Vein endothelial cell (primary cell): ENCODE data around the gene DXO. TPM values are rescaled to one million over a fixed set of nuclear protein-coding genes. Genes with fewer than 3 reads are reported as not detected.

Experiments used
- small RNA-seq: library from RNA; depleted of rRNA; stranded (forward); fragments of <200 nt; gene quantifications from one replicate; pipeline ENCODE3, GENCODE V24; 2012
- total RNA-seq: library from RNA; depleted of rRNA; stranded (reverse); fragments of >200 nt; gene quantifications from 2 replicates; pipeline ENCODE4 v1.2.3, GENCODE V29; 2012

Gene DXO
- total RNA-seq: 13.1 and 15.2 TPM in 2 replicates

DNA sequence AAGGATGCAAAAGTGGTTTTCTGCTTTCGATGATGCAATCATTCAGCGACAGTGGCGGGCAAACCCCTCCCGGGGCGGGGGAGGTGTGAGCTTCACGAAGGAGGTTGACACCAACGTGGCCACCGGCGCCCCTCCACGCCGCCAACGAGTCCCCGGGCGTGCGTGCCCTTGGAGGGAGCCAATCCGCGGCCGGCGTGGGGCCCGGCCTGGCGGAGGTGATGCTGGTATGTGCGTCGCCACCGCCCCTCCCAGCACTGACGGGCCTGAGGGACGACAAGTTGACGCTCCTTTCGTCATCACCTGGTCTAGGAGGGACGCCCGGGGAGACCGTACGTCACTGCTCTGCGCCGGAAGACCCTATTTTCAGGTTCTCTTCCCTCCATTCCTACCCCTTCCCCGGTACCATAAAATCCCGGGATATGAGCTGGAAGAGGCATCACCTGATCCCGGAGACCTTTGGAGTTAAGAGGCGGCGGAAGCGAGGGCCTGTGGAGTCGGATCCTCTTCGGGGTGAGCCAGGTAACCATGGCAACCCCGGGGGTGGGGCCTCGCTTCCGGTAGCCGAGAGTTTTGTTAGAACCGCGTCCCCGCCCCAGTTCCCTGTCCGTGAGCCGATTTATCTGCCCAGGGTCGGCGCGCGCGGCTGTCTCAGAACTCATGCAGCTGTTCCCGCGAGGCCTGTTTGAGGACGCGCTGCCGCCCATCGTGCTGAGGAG lies at the start of gene DXO:
Gene DXO (minus strand): TSS at position 146 of the 716 bp plus-strand sequence. CDS start 463 bp downstream, outside the sequence.

GRCh38 chr6:32014547-32014946 lies 42.6 kb upstream of the DXO start, which contains the start of gene C4B:
Gene C4B, plus strand, starts transcription at chr6:32014795. Its CDS starts 51 bp downstream, at chr6:32014846.

GRCh38 chr6:31981744-31982143 lies 9.8 kb upstream of the DXO start, which contains the start of gene C4A:
Gene C4A, plus strand, starts transcription at chr6:31982057. Its CDS starts 51 bp downstream, at chr6:31982108.

DNA sequence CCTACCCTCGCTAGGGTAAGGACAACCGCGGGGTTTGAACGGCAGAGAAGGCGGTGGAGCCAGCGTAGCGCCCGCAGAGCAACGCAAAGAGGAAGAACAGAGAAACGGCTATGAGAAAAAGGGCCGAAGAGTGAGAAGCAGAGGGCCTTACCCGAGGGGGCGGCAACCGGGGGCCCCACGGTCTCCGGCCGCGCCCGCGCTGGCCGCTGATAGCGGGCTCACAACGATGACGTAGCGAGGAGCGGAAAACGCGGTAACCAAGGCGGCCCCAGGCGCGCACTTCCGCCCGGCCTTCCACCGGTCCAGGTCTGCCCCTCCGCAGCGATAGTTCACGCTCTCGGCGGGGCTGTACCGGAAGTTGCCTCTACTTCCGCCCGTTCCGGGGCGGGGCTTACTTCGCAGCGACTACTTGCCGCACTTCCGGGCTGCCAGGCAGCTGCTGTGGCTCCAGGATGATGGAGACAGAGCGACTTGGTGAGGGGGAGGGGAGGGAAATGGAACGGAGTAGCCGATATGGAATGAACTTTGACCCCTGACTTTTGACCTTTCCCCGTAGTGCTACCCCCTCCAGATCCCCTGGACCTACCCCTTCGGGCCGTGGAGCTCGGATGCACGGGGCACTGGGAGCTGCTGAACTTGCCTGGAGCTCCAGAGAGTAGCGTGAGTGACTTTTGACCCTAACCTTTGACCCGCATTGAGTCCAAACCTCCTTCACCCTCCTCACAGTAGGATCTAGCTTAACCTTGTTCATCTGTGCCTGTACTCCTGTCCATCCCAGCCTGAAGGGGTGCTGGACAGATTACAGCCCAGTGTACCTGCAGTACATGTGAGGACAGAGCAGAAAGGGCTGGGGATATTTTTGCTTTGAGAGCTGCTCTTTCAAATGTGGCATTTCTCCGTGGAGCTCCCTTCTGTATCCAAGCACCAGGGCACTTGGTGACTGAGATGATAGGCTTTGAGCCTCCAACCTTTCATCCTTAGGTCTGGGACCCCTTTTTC lies 12.9 kb downstream of the DXO start, which contains the start of the genes NELFE and SKIC2:
Gene NELFE (minus strand): TSS at position 231 of the 999 bp plus-strand sequence. CDS start 525 bp downstream, outside the sequence.
Gene SKIC2 (plus strand): TSS at position 435 of the 999 bp plus-strand sequence. CDS start 18 bp downstream, at position 453.

GRCh38 chr6:31945507-31946369 lies 26.2 kb downstream of the DXO start, which contains the start of gene CFB:
Gene CFB, plus strand, starts transcription at chr6:31946095. Its CDS starts 127 bp downstream, at chr6:31946222.

GRCh38 chr6:31927242-31927862 lies 44.6 kb downstream of the DXO start, which contains the start of gene C2:
Gene C2, plus strand, starts transcription at chr6:31927717. Its CDS starts 36 bp downstream, at chr6:31927753.

Small RNA genes within 50 kb of the gene (small RNA-seq; reads per million reads assigned to genes)
- not detected for gene AL645922.1

Other genes starting within 250 kb of the DXO start
- not detected in 2 replicates for gene MPIG6B, start 248.8 kb downstream of the DXO start, total RNA-seq
- gene DDAH2, start 242.8 kb downstream of the DXO start, total RNA-seq: 87.2 and 113 TPM in 2 replicates
- gene CLIC1, start 235.6 kb downstream of the DXO start, total RNA-seq: 800 and 906 TPM in 2 replicates
- gene MSH5, start 232.1 kb downstream of the DXO start, total RNA-seq: 12.7 and 18.8 TPM in 2 replicates
- gene SAPCD1, start 209.5 kb downstream of the DXO start, total RNA-seq: 2.1 TPM in 1 of 2 replicates, not detected in the other
- gene VWA7, start 194.8 kb downstream of the DXO start, total RNA-seq: 0.10 and 0.65 TPM in 2 replicates
- gene VARS1, start 176.4 kb downstream of the DXO start, total RNA-seq: 78.5 and 88.8 TPM in 2 replicates
- gene LSM2, start 165.2 kb downstream of the DXO start, total RNA-seq: 42.8 and 45.1 TPM in 2 replicates
- 0.98 and 1.1 TPM in 2 replicates for gene HSPA1L, start 156.9 kb downstream of the DXO start, total RNA-seq
- 53.3 and 53.9 TPM in 2 replicates for gene HSPA1A, start 156.6 kb downstream of the DXO start, total RNA-seq
- 37.2 and 55.5 TPM in 2 replicates for gene HSPA1B, start 144.4 kb downstream of the DXO start, total RNA-seq
- 53.2 and 55.9 TPM in 2 replicates for gene NEU1, start 109.3 kb downstream of the DXO start, total RNA-seq
- gene SLC44A4, start 93.1 kb downstream of the DXO start, total RNA-seq: under 0.01 and 0.29 TPM in 2 replicates
- 37.7 and 51.6 TPM in 2 replicates for gene EHMT2, start 74.4 kb downstream of the DXO start, total RNA-seq
- gene ZBTB12, start 70.1 kb downstream of the DXO start, total RNA-seq: 1.5 and 2.6 TPM in 2 replicates
- 0.65 TPM in 1 of 2 replicates, not detected in the other for gene C2, start 44.4 kb downstream of the DXO start, total RNA-seq
- 0.98 and 1.2 TPM in 2 replicates for gene CFB, start 26.0 kb downstream of the DXO start, total RNA-seq
- gene NELFE, start 13.2 kb downstream of the DXO start, total RNA-seq: 94.7 and 131 TPM in 2 replicates
- gene SKIC2, start 13.0 kb downstream of the DXO start, total RNA-seq: 49.4 and 58.1 TPM in 2 replicates
- 0.96 and 3.3 TPM in 2 replicates for gene C4A, start 9.9 kb upstream of the DXO start, total RNA-seq
- gene C4B, start 42.7 kb upstream of the DXO start, total RNA-seq: 0.33 and 0.76 TPM in 2 replicates
- under 0.01 TPM in 1 of 2 replicates, not detected in the other for gene CYP21A2, start 66.3 kb upstream of the DXO start, total RNA-seq
- 2.1 and 4.2 TPM in 2 replicates for gene TNXB, start 137.2 kb upstream of the DXO start, total RNA-seq
- gene ATF6B, start 156.1 kb upstream of the DXO start, total RNA-seq: 34.9 and 37.0 TPM in 2 replicates
- 7.4 and 9.5 TPM in 2 replicates for gene FKBPL, start 158.2 kb upstream of the DXO start, total RNA-seq
- gene PRRT1, start 179.8 kb upstream of the DXO start, total RNA-seq: not detected in 2 replicates
- 13.5 and 81.7 TPM in 2 replicates for gene PPT2, start 182.0 kb upstream of the DXO start, total RNA-seq
- gene EGFL8, start 192.5 kb upstream of the DXO start, total RNA-seq: 0.96 and 3.6 TPM in 2 replicates
- 20.0 and 32.3 TPM in 2 replicates for gene AGPAT1, start 203.9 kb upstream of the DXO start, total RNA-seq
- gene RNF5, start 206.3 kb upstream of the DXO start, total RNA-seq: 44.0 and 52.3 TPM in 2 replicates
- 0.48 TPM in 1 of 2 replicates, not detected in the other for gene AGER, start 212.1 kb upstream of the DXO start, total RNA-seq
- gene PBX2, start 218.1 kb upstream of the DXO start, total RNA-seq: 43.5 and 53.6 TPM in 2 replicates
- gene GPSM3, start 220.5 kb upstream of the DXO start, total RNA-seq: 9.8 and 18.0 TPM in 2 replicates